Measurements from ENCODE around the gene CFAP77. TPM values are rescaled to one million over a fixed set of nuclear protein-coding genes. Genes with fewer than 3 reads are reported as not detected.

Gene CFAP77
- total and polyA plus RNA-seq, 4 donors = 4.9 to 12.8 (median 6.2) TPM

GRCh38 chr9:132479733-132480132 lies 69.7 kb downstream of the CFAP77 start:
- no peak overlapping the region for H3K27ac ChIP-seq (ENCODE audit: low read depth in 1 of 2, low read length in 1 of 2)
- H3K36me3 ChIP-seq (ENCODE audit: control insufficient read depth in 4 of 4, insufficient read depth in 4 of 4, low read length in 4 of 4) = no peaks in the 10 kb centered on the region
- no peak overlapping the region for H3K4me3 ChIP-seq
- no peak for TF ChIP-seq CTCF (IDR thresholded peaks at IDR 0.05; ENCODE audit: control extremely low read depth, extremely low read depth)
- DNase-seq = no peak
- peaks cover 0 to 17% (median 7%) of the 10 kb centered on the region in 3 donors for H3K27me3 ChIP-seq (ENCODE audit: control insufficient read depth in 3 of 3, insufficient read depth in 3 of 3, low read length in 2 of 3)
- no peak for ATAC-seq (ENCODE audit: insufficient read depth, low FRiP score)
- H3K9ac ChIP-seq (ENCODE audit: insufficient read depth in 1 of 2, low read length in 2 of 2) = no peak overlapping the region
- 90 to 94% methylated on average over 10 of the region's 10 CpGs for WGBS, 2 donors
- no peaks in the 10 kb centered on the region for H3K9me3 ChIP-seq (ENCODE audit: control insufficient read depth in 4 of 4, insufficient read depth in 3 of 4, low read length in 3 of 4)
- H3K4me1 ChIP-seq (ENCODE audit: control insufficient read depth in 5 of 5, insufficient read depth in 5 of 5, low read length in 5 of 5) = peaks cover 0 to 2% (median 0%) of the 10 kb centered on the region in 5 donors

- H3K9ac ChIP-seq (ENCODE audit: insufficient read depth in 1 of 2, low read length in 2 of 2) = no peak overlapping the region
- H3K27me3 ChIP-seq (ENCODE audit: control insufficient read depth in 3 of 3, insufficient read depth in 3 of 3, low read length in 2 of 3) = peaks cover 0 to 21% (median 13%) of the 10 kb centered on the region in 3 donors
- no peaks in the 10 kb centered on the region for H3K36me3 ChIP-seq (ENCODE audit: control insufficient read depth in 4 of 4, insufficient read depth in 4 of 4, low read length in 4 of 4)
- no peak for ATAC-seq (ENCODE audit: insufficient read depth, low FRiP score)
- DNase-seq = no peak
- no peaks in the 10 kb centered on the region for H3K9me3 ChIP-seq (ENCODE audit: control insufficient read depth in 4 of 4, insufficient read depth in 3 of 4, low read length in 3 of 4)
- H3K27ac ChIP-seq (ENCODE audit: low read depth in 1 of 2, low read length in 1 of 2) = no peak overlapping the region
- 64 to 76% methylated on average over 20 of the region's 20 CpGs for WGBS, 2 donors
- TF ChIP-seq CTCF (IDR thresholded peaks at IDR 0.05; ENCODE audit: control extremely low read depth, extremely low read depth) = no peak
- no peak overlapping the region for H3K4me3 ChIP-seq
- peaks cover 0 to 3% (median 0%) of the 10 kb centered on the region in 5 donors for H3K4me1 ChIP-seq (ENCODE audit: control insufficient read depth in 5 of 5, insufficient read depth in 5 of 5, low read length in 5 of 5)
Measured at GRCh38 chr9:132481053-132481849, 71.2 kb downstream of the CFAP77 start.

- H3K4me3 ChIP-seq = no peak overlapping the region
- peaks cover 0 to 12% (median 1%) of the 10 kb centered on the region in 5 donors for H3K4me1 ChIP-seq (ENCODE audit: control insufficient read depth in 5 of 5, insufficient read depth in 5 of 5, low read length in 5 of 5)
- no peak overlapping the region for H3K27ac ChIP-seq (ENCODE audit: low read depth in 1 of 2, low read length in 1 of 2)
- no peak overlapping the region for H3K9ac ChIP-seq (ENCODE audit: insufficient read depth in 1 of 2, low read length in 2 of 2)
- no peak for ATAC-seq (ENCODE audit: insufficient read depth, low FRiP score)
- WGBS, 2 donors = 72 to 77% methylated on average over 17 of the region's 17 CpGs
- peaks cover 0 to 29% (median 13%) of the 10 kb centered on the region in 3 donors for H3K27me3 ChIP-seq (ENCODE audit: control insufficient read depth in 3 of 3, insufficient read depth in 3 of 3, low read length in 2 of 3)
- no peak for TF ChIP-seq CTCF (IDR thresholded peaks at IDR 0.05; ENCODE audit: control extremely low read depth, extremely low read depth)
- no peaks in the 10 kb centered on the region for H3K36me3 ChIP-seq (ENCODE audit: control insufficient read depth in 4 of 4, insufficient read depth in 4 of 4, low read length in 4 of 4)
- H3K9me3 ChIP-seq (ENCODE audit: control insufficient read depth in 4 of 4, insufficient read depth in 3 of 4, low read length in 3 of 4) = no peaks in the 10 kb centered on the region
- DNase-seq = no peak
Measured at GRCh38 chr9:132482196-132482813, 72.3 kb downstream of the CFAP77 start.

All from lung (tissue), 12 donors.